ENCODE measurements around the gene CDH4.

DNA sequence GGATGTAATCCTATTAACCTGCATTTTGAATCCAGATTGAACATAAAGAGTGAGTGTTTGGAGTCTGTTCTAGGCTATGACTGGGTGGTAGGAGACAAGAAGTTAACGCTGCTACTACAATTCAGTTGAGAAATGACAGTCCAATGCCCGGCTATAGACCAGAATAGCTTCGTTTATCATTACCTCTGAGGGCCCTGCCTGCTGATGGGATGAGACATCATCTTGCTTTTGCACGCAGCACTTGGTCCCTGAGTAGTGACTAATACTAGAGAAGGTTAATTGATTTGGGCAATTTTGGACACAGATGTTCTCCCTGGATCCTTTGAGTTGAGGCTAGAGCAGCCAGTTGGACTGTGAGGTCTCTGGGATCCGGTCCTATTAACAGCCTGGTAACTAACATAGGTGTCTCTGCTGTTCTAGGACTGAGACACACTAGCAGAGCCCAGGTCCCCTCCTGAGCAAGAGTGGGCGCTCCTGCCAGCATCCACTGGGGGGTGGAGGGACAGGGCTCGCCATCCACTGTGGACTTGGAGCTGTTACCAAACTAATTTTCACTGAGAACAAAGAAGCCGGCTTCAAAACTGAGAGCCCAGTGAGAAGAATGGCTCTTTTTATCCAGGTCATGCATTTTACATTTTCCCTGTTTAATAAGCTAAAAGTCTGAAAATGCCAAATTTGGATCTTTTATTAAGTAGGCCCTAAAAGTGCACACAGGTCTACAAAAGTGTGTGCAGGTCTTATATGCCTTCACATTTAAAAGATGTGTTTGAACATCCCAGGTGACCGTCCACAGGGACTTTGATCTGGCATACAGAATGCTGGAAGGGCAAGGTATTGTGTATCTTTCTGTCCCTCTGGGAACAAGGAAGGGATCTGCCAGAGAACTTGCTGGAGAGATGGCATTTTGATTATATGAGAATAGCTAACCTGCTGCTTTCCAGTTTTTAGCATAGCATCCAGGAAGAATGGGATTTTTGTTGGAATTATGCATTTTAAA lies 212.5 kb downstream of the CDH4 start:
- TF ChIP-seq, protein P1, sequence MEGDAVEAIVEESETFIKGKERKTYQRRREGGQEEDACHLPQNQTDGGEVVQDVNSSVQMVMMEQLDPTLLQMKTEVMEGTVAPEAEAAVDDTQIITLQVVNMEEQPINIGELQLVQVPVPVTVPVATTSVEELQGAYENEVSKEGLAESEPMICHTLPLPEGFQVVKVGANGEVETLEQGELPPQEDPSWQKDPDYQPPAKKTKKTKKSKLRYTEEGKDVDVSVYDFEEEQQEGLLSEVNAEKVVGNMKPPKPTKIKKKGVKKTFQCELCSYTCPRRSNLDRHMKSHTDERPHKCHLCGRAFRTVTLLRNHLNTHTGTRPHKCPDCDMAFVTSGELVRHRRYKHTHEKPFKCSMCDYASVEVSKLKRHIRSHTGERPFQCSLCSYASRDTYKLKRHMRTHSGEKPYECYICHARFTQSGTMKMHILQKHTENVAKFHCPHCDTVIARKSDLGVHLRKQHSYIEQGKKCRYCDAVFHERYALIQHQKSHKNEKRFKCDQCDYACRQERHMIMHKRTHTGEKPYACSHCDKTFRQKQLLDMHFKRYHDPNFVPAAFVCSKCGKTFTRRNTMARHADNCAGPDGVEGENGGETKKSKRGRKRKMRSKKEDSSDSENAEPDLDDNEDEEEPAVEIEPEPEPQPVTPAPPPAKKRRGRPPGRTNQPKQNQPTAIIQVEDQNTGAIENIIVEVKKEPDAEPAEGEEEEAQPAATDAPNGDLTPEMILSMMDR (IDR thresholded peaks at IDR 0.05): no peak
- TF ChIP-seq EZH2 (IDR thresholded peaks at IDR 0.05) (no peak), EZH2phosphoT487 (IDR thresholded peaks at IDR 0.05) (no peak)

Measured in neural progenitor cell (in vitro differentiated cells).